ENCODE measurements around the gene EPB41L1.

Gene EPB41L1

GRCh38 chr20:36277546-36277945 lies 123.0 kb downstream of the EPB41L1 start:
- no peak for DNase-seq (ENCODE audit: low read depth)
- no peak overlapping the region for H3K4me3 ChIP-seq (ENCODE audit: low read depth, low read length)
- TF ChIP-seq CTCF (IDR thresholded peaks at IDR 0.05; ENCODE audit: control insufficient read depth, extremely low read depth, insufficient read depth) = no peak

GRCh38 chr20:36279362-36279761 lies 124.8 kb downstream of the EPB41L1 start:
- DNase-seq (ENCODE audit: low read depth) = no peak
- no peak overlapping the region for H3K4me3 ChIP-seq (ENCODE audit: low read depth, low read length)
- no peak for TF ChIP-seq CTCF (IDR thresholded peaks at IDR 0.05; ENCODE audit: control insufficient read depth, extremely low read depth, insufficient read depth)

- DNase-seq (ENCODE audit: low read depth) = no peak
- no peak for TF ChIP-seq CTCF (IDR thresholded peaks at IDR 0.05; ENCODE audit: control insufficient read depth, extremely low read depth, insufficient read depth)
- H3K4me3 ChIP-seq (ENCODE audit: low read depth, low read length) = no peak overlapping the region
Observed at GRCh38 chr20:36279776-36280175, 125.2 kb downstream of the EPB41L1 start.

GRCh38 chr20:36281785-36282380 lies 127.3 kb downstream of the EPB41L1 start:
- DNase-seq (ENCODE audit: low read depth) = no peak
- no peak for TF ChIP-seq CTCF (IDR thresholded peaks at IDR 0.05; ENCODE audit: control insufficient read depth, extremely low read depth, insufficient read depth)

More at GRCh38 chr20:36281785-36282380, 127.3 kb downstream of the EPB41L1 start:
- no peak overlapping the region for H3K4me3 ChIP-seq (ENCODE audit: low read depth, low read length)

Data from LNCaP clone FGC (cell line).